Ovary (tissue), 3 donors: ENCODE results near the gene OR10G7.

ENCODE experiments used
- EP300 ChIP-seq: sonication (generic); formaldehyde crosslinking; IDR thresholded peaks from one replicate; pipeline ENCODE4 v1.6.1; 2017; ENCODE audit warnings: antibody characterized with exemption
- POLR2A ChIP-seq: fragments of 450-650 bp; IDR thresholded peaks from one replicate; pipeline ENCODE4 v1.6.1; 2017; ENCODE audit warnings: antibody characterized with exemption, mild to moderate bottlenecking, moderate library complexity
- TF ChIP-seq, protein P1 (sequence below), 3 donors: fragments of 450-650 bp in 2 of 3; fragments of 200-600 bp in 1 of 3; IDR thresholded peaks; one replicate each; pipeline versions ENCODE4 v1.5.1 to v1.8.0; 2016 to 2022; ENCODE audit warnings: antibody characterized with exemption in 3 of 3, mild to moderate bottlenecking in 1 of 3
- donor health status: DM: no; HTN: no; CAD: no.

DNA sequence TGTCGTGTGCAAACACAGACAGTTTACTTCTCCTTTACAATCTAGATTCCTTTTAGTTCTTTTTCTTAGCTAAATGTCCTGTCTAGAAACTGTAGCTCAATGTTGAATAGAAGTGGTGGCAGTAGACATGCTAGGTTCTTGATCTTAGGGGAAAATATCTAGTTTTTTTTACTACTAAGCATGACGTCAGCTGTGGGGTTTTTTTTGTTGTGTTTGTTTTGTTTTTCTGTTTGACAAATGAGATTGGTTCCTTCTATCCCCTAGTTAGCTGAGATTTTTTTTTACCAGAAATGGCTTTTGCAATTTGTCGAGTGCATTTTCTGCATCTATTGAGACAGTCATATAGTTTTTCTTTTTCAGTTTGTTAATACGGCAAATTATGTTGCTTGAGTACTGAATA lies 2.3 kb upstream of the OR10G7 start:
- TF ChIP-seq, protein P1, sequence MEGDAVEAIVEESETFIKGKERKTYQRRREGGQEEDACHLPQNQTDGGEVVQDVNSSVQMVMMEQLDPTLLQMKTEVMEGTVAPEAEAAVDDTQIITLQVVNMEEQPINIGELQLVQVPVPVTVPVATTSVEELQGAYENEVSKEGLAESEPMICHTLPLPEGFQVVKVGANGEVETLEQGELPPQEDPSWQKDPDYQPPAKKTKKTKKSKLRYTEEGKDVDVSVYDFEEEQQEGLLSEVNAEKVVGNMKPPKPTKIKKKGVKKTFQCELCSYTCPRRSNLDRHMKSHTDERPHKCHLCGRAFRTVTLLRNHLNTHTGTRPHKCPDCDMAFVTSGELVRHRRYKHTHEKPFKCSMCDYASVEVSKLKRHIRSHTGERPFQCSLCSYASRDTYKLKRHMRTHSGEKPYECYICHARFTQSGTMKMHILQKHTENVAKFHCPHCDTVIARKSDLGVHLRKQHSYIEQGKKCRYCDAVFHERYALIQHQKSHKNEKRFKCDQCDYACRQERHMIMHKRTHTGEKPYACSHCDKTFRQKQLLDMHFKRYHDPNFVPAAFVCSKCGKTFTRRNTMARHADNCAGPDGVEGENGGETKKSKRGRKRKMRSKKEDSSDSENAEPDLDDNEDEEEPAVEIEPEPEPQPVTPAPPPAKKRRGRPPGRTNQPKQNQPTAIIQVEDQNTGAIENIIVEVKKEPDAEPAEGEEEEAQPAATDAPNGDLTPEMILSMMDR (IDR thresholded peaks at IDR 0.05): no peak
- TF ChIP-seq EP300 (no peak), POLR2A (no peak)
